ENCODE results near the gene ERC2.

The ERC2 gene

DNA sequence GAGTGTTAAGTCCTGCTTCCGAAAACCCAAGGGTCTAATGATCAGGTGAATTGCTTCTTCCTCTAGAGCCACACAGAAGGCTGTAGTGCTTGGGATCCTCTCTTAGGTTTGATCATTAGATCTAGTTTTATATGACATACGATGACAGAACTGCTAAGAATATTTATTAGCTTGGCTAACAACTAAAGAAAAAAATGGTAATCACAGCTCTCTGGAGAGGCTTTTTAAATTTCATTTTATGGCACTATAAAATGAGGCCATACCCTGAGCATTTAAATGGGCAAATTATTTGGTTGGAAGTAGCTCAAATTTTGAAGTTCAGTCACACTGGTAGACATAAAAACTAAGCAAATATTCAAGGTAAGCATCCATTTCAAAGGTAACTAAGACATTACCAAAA lies 498.6 kb downstream of the ERC2 start (continued):
- TF ChIP-seq ZNF629 (tag by site-specific recombination; IDR thresholded peaks at IDR 0.05), result no peak
- no peak for TF ChIP-seq ZNF529 (tag by site-specific recombination; IDR thresholded peaks at IDR 0.05; ENCODE audit: insufficient replicate concordance)
- peak; percentile 45; the same call in 1 of the 2 replicates for TF ChIP-seq PRDM6 (tag by site-specific recombination; IDR thresholded peaks at IDR 0.05)
- no peak for TF ChIP-seq ZNF274 (IDR thresholded peaks at IDR 0.05; ENCODE audit: low read length)
- no peak for TF ChIP-seq ZNF274 (tag by site-specific recombination; IDR thresholded peaks at IDR 0.05; ENCODE audit: borderline replicate concordance)
- no peak for TF ChIP-seq ZSCAN5A (tag by site-specific recombination; IDR thresholded peaks at IDR 0.05)
- no peak for TF ChIP-seq ZNF146 (tag by site-specific recombination; IDR thresholded peaks at IDR 0.05)
- no peak for TF ChIP-seq ZNF132 (tag by site-specific recombination; IDR thresholded peaks at IDR 0.05; ENCODE audit: borderline replicate concordance)
- TF ChIP-seq MEIS1 (CRISPR knock-in tag; IDR thresholded peaks at IDR 0.05; ENCODE audit: borderline replicate concordance), result no peak
- no peak for TF ChIP-seq ZNF514 (tag by site-specific recombination; IDR thresholded peaks at IDR 0.05)
- no peak for TF ChIP-seq YY1 (tag by site-specific recombination; IDR thresholded peaks at IDR 0.05)

DNA sequence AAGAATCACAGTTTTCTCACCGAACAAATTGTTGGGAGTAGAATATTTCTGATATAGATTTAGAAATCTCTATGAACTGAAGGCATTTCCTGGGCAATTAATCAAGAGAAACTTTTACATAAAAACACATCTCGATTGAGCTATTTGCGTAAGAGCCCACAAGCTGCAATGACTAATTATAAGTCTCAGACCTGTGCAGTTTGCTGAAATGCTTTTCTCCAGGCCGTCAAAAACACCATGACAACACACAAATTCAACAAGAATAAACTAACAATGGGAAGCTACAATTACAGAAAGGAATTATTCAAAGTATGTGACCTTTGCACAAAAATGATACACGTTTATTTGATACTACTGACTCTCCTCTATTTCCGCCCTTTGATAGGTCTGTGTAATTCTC lies 499.9 kb downstream of the ERC2 start:
- H3K36me3 ChIP-seq (ENCODE audit: control insufficient read depth in 2 of 2, insufficient read depth in 1 of 2, low read length in 2 of 2), result no peaks in the 10 kb centered on the region
- no peaks in the 10 kb centered on the region for H3K4me1 ChIP-seq (ENCODE audit: control insufficient read depth, insufficient read depth, low read length)
- POLR2A ChIA-PET, result no interaction called here
- H3K9me3 ChIP-seq (ENCODE audit: control insufficient read depth, insufficient read depth, low read depth, low read length), result no peaks in the 10 kb centered on the region
- no peak overlapping the region for H3K4me3 ChIP-seq (ENCODE audit: low read depth, low read length)
- no peak overlapping the region for H3K27ac ChIP-seq (ENCODE audit: extremely low read depth, low read depth, low read length)
- CTCF ChIA-PET, result no interaction called here
- TF ChIP-seq, protein P1, sequence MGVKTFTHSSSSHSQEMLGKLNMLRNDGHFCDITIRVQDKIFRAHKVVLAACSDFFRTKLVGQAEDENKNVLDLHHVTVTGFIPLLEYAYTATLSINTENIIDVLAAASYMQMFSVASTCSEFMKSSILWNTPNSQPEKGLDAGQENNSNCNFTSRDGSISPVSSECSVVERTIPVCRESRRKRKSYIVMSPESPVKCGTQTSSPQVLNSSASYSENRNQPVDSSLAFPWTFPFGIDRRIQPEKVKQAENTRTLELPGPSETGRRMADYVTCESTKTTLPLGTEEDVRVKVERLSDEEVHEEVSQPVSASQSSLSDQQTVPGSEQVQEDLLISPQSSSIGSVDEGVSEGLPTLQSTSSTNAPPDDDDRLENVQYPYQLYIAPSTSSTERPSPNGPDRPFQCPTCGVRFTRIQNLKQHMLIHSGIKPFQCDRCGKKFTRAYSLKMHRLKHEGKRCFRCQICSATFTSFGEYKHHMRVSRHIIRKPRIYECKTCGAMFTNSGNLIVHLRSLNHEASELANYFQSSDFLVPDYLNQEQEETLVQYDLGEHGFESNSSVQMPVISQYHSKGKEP (tag by site-specific recombination; IDR thresholded peaks at IDR 0.05), result no peak
- TF ChIP-seq ZNF169 (tag by site-specific recombination; IDR thresholded peaks at IDR 0.05) (no peak), ZNF580 (tag by site-specific recombination; IDR thresholded peaks at IDR 0.05) (no peak), REPIN1 (tag by site-specific recombination; IDR thresholded peaks at IDR 0.05; ENCODE audit: low read depth) (no peak), ZNF830 (tag by site-specific recombination; IDR thresholded peaks at IDR 0.05; ENCODE audit: low read depth) (no peak), ZBTB48 (tag by site-specific recombination; IDR thresholded peaks at IDR 0.05) (no peak), ZNF473 (tag by site-specific recombination; IDR thresholded peaks at IDR 0.05) (no peak), WT1 (tag by site-specific recombination; IDR thresholded peaks at IDR 0.05) (no peak), ZNF423 (tag by site-specific recombination; IDR thresholded peaks at IDR 0.05) (no peak), MZF1 (tag by site-specific recombination; IDR thresholded peaks at IDR 0.05; ENCODE audit: borderline replicate concordance) (no peak), ZNF394 (tag by site-specific recombination; IDR thresholded peaks at IDR 0.05; ENCODE audit: borderline replicate concordance) (no peak)
- TF ChIP-seq, protein P2, sequence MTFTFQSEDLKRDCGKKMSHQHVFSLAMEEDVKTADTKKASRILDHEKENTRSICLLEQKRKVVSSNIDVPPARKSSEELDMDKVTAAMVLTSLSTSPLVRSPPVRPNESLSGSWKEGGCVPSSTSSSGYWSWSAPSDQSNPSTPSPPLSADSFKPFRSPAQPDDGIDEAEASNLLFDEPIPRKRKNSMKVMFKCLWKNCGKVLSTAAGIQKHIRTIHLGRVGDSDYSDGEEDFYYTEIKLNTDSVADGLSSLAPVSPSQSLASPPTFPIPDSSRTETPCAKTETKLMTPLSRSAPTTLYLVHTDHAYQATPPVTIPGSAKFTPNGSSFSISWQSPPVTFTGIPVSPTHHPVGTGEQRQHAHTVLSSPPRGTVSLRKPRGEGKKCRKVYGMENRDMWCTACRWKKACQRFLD (tag by site-specific recombination; IDR thresholded peaks at IDR 0.05), result no peak
- TF ChIP-seq, protein P3, sequence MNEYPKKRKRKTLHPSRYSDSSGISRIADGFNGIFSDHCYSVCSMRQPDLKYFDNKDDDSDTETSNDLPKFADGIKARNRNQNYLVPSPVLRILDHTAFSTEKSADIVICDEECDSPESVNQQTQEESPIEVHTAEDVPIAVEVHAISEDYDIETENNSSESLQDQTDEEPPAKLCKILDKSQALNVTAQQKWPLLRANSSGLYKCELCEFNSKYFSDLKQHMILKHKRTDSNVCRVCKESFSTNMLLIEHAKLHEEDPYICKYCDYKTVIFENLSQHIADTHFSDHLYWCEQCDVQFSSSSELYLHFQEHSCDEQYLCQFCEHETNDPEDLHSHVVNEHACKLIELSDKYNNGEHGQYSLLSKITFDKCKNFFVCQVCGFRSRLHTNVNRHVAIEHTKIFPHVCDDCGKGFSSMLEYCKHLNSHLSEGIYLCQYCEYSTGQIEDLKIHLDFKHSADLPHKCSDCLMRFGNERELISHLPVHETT (tag by site-specific recombination; IDR thresholded peaks at IDR 0.05), result no peak
- TF ChIP-seq, protein P4, sequence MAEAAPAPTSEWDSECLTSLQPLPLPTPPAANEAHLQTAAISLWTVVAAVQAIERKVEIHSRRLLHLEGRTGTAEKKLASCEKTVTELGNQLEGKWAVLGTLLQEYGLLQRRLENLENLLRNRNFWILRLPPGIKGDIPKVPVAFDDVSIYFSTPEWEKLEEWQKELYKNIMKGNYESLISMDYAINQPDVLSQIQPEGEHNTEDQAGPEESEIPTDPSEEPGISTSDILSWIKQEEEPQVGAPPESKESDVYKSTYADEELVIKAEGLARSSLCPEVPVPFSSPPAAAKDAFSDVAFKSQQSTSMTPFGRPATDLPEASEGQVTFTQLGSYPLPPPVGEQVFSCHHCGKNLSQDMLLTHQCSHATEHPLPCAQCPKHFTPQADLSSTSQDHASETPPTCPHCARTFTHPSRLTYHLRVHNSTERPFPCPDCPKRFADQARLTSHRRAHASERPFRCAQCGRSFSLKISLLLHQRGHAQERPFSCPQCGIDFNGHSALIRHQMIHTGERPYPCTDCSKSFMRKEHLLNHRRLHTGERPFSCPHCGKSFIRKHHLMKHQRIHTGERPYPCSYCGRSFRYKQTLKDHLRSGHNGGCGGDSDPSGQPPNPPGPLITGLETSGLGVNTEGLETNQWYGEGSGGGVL (tag by site-specific recombination; IDR thresholded peaks at IDR 0.05), result no peak
- TF ChIP-seq, protein P5, sequence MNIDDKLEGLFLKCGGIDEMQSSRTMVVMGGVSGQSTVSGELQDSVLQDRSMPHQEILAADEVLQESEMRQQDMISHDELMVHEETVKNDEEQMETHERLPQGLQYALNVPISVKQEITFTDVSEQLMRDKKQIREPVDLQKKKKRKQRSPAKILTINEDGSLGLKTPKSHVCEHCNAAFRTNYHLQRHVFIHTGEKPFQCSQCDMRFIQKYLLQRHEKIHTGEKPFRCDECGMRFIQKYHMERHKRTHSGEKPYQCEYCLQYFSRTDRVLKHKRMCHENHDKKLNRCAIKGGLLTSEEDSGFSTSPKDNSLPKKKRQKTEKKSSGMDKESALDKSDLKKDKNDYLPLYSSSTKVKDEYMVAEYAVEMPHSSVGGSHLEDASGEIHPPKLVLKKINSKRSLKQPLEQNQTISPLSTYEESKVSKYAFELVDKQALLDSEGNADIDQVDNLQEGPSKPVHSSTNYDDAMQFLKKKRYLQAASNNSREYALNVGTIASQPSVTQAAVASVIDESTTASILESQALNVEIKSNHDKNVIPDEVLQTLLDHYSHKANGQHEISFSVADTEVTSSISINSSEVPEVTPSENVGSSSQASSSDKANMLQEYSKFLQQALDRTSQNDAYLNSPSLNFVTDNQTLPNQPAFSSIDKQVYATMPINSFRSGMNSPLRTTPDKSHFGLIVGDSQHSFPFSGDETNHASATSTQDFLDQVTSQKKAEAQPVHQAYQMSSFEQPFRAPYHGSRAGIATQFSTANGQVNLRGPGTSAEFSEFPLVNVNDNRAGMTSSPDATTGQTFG (tag by site-specific recombination; IDR thresholded peaks at IDR 0.05; ENCODE audit: borderline replicate concordance), result no peak

Measured in HEK293 (cell line).